HepG2 (cell line): Measurements from ENCODE around the gene OTUB2. TPM values are rescaled to one million over a fixed set of nuclear protein-coding genes. Genes with fewer than 3 reads are reported as not detected.

Experiments used
- DMAP1 ChIP-seq: IDR thresholded peaks from 2 replicates; pipeline ENCODE4 v1.6.1; 2016
- MATR3 ChIP-seq: sonication (generic); formaldehyde crosslinking; IDR thresholded peaks from 2 replicates; pipeline ENCODE4 v1.4.0; 2020; ENCODE audit warnings: missing genetic modification reagents
- NR2F6 ChIP-seq, 2 experiments: IDR thresholded peaks; 2 replicates each; pipeline ENCODE4 v1.6.1; 2016; ENCODE audit warnings: antibody characterized with exemption in 1 of 2, mild to moderate bottlenecking in 1 of 2
- RAD51 ChIP-seq: fragments of 450-650 bp; IDR thresholded peaks from 2 replicates; pipeline ENCODE4 v1.6.1; 2016; ENCODE audit warnings: borderline replicate concordance
- ZNF30 ChIP-seq: sonication (generic); formaldehyde crosslinking; IDR thresholded peaks from 2 replicates; pipeline ENCODE4 v1.5.0; 2020; ENCODE audit warnings: mild to moderate bottlenecking, missing genetic modification reagents
- ZNF607 ChIP-seq: sonication (generic); formaldehyde crosslinking; IDR thresholded peaks from 2 replicates; pipeline ENCODE4 v1.5.1; 2020; ENCODE audit warnings: missing genetic modification reagents, mild to moderate bottlenecking, borderline replicate concordance
- polyA plus RNA-seq, 8 experiments: library from polyadenylated mRNA; depleted of rRNA in 3 of 8; stranded (reverse) in 7 of 8; unstranded in 1 of 8; fragments of >200 nt; fragmentation: Illumina TruSeq in 4 of 8; extraction: Trizol in 4 of 8; gene quantifications; 2 replicates each; pipeline versions ENCODE4 v1.2.1 to v1.2.3, GENCODE V29; 2011 to 2016; ENCODE audit warnings: low read depth in 4 of 8, missing spikeins in 1 of 8, mixed read lengths in 1 of 8; ENCODE audit not compliant: insufficient read depth in 1 of 8
- total RNA-seq, 5 experiments: library from RNA; depleted of rRNA; stranded (reverse); fragments of >200 nt; fragmentation: Illumina TruSeq; extraction: Trizol; gene quantifications; 2 replicates each; pipeline ENCODE4 v1.2.3, GENCODE V29; 2016; ENCODE audit warnings: low read depth in 1 of 5
- TF ChIP-seq, protein P1 (sequence below): sonication (generic); formaldehyde crosslinking; IDR thresholded peaks from 2 replicates; pipeline ENCODE4 v1.5.0; 2020; ENCODE audit warnings: mild to moderate bottlenecking, missing genetic modification reagents, borderline replicate concordance
- TF ChIP-seq, protein P2 (sequence below): sonication (generic); formaldehyde crosslinking; IDR thresholded peaks from 2 replicates; pipeline ENCODE4 v1.8.1; 2023; ENCODE audit warnings: mild to moderate bottlenecking, missing genetic modification reagents
- TF ChIP-seq, protein P3 (sequence below): sonication (generic); formaldehyde crosslinking; IDR thresholded peaks from 2 replicates; pipeline ENCODE4 v1.4.0; 2020; ENCODE audit warnings: missing genetic modification reagents, mild to moderate bottlenecking, borderline replicate concordance
- TF ChIP-seq, protein P4 (sequence below): sonication (generic); formaldehyde crosslinking; IDR thresholded peaks from 2 replicates; pipeline ENCODE4 v1.4.0; 2020; ENCODE audit warnings: low read depth, missing genetic modification reagents
- TF ChIP-seq, protein P5 (sequence below): sonication (generic); formaldehyde crosslinking; IDR thresholded peaks from 2 replicates; pipeline ENCODE4 v1.4.0; 2020; ENCODE audit warnings: mild to moderate bottlenecking, missing genetic modification reagents

Gene OTUB2
- total and polyA plus RNA-seq, 2 of the 13 experiments (the other 11 are each of a cell fraction or from before 2014, with no cell fraction given): 2.2 to 2.4 TPM

DNA sequence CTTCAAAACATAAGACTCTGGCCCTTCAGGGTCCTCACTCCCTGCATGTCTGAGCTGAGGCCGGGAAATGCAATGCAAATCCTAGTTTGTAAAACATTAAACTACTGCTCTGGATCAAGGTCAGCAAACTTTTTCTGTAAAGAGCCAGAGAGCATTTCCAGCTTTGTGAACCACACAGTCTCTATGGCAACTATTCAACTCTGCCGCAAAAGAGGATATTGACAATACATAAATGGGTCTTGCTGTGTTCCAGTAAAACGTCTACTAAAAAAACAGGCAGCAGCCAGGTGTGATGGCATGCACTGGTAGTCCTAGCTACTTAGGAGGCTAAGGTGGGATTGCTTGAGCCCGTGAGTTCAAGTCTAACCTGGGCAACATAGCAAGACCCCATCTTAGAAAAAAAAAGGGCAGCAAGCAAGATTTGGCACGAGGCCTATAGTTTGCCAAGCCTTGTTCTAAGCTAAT, 32.6 kb downstream of the OTUB2 start (continued):
- TF ChIP-seq DMAP1 (CRISPR knock-in tag): no peak
- no peak for TF ChIP-seq RAD51
- TF ChIP-seq, protein P1, sequence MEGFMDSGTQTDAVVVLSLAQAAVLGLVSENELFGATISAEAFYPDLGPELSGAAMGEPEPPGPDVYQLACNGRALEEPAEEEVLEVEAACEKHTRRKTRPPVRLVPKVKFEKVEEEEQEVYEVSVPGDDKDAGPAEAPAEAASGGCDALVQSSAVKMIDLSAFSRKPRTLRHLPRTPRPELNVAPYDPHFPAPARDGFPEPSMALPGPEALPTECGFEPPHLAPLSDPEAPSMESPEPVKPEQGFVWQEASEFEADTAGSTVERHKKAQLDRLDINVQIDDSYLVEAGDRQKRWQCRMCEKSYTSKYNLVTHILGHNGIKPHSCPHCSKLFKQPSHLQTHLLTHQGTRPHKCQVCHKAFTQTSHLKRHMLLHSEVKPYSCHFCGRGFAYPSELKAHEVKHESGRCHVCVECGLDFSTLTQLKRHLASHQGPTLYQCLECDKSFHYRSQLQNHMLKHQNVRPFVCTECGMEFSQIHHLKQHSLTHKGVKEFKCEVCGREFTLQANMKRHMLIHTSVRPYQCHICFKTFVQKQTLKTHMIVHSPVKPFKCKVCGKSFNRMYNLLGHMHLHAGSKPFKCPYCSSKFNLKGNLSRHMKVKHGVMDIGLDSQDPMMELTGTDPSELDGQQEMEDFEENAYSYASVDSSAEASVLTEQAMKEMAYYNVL (CRISPR knock-in tag): no peak
- no peak for TF ChIP-seq ZNF30
- no peak for TF ChIP-seq MATR3
- TF ChIP-seq, protein P2, sequence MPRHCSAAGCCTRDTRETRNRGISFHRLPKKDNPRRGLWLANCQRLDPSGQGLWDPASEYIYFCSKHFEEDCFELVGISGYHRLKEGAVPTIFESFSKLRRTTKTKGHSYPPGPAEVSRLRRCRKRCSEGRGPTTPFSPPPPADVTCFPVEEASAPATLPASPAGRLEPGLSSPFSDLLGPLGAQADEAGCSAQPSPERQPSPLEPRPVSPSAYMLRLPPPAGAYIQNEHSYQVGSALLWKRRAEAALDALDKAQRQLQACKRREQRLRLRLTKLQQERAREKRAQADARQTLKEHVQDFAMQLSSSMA (CRISPR knock-in tag): no peak
- peak; percentile 46; the same call in 1 of the 2 replicates for TF ChIP-seq NR2F6 (IDR thresholded peaks at IDR 0.05)
- TF ChIP-seq NR2F6 (CRISPR knock-in tag; IDR thresholded peaks at IDR 0.05): peak; percentile 61
- TF ChIP-seq, protein P3, sequence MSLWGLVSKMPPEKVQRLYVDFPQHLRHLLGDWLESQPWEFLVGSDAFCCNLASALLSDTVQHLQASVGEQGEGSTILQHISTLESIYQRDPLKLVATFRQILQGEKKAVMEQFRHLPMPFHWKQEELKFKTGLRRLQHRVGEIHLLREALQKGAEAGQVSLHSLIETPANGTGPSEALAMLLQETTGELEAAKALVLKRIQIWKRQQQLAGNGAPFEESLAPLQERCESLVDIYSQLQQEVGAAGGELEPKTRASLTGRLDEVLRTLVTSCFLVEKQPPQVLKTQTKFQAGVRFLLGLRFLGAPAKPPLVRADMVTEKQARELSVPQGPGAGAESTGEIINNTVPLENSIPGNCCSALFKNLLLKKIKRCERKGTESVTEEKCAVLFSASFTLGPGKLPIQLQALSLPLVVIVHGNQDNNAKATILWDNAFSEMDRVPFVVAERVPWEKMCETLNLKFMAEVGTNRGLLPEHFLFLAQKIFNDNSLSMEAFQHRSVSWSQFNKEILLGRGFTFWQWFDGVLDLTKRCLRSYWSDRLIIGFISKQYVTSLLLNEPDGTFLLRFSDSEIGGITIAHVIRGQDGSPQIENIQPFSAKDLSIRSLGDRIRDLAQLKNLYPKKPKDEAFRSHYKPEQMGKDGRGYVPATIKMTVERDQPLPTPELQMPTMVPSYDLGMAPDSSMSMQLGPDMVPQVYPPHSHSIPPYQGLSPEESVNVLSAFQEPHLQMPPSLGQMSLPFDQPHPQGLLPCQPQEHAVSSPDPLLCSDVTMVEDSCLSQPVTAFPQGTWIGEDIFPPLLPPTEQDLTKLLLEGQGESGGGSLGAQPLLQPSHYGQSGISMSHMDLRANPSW: no peak; the same call in 1 of the 2 replicates
- TF ChIP-seq ZNF607 (CRISPR knock-in tag): no peak
- TF ChIP-seq, protein P4, sequence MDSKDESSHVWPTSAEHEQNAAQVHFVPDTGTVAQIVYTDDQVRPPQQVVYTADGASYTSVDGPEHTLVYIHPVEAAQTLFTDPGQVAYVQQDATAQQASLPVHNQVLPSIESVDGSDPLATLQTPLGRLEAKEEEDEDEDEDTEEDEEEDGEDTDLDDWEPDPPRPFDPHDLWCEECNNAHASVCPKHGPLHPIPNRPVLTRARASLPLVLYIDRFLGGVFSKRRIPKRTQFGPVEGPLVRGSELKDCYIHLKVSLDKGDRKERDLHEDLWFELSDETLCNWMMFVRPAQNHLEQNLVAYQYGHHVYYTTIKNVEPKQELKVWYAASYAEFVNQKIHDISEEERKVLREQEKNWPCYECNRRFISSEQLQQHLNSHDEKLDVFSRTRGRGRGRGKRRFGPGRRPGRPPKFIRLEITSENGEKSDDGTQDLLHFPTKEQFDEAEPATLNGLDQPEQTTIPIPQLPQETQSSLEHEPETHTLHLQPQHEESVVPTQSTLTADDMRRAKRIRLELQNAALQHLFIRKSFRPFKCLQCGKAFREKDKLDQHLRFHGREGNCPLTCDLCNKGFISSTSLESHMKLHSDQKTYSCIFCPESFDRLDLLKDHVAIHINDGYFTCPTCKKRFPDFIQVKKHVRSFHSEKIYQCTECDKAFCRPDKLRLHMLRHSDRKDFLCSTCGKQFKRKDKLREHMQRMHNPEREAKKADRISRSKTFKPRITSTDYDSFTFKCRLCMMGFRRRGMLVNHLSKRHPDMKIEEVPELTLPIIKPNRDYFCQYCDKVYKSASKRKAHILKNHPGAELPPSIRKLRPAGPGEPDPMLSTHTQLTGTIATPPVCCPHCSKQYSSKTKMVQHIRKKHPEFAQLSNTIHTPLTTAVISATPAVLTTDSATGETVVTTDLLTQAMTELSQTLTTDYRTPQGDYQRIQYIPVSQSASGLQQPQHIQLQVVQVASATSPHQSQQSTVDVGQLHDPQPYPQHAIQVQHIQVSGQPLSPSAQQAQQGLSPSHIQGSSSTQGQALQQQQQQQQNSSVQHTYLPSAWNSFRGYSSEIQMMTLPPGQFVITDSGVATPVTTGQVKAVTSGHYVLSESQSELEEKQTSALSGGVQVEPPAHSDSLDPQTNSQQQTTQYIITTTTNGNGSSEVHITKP (CRISPR knock-in tag): no peak
- TF ChIP-seq, protein P5, sequence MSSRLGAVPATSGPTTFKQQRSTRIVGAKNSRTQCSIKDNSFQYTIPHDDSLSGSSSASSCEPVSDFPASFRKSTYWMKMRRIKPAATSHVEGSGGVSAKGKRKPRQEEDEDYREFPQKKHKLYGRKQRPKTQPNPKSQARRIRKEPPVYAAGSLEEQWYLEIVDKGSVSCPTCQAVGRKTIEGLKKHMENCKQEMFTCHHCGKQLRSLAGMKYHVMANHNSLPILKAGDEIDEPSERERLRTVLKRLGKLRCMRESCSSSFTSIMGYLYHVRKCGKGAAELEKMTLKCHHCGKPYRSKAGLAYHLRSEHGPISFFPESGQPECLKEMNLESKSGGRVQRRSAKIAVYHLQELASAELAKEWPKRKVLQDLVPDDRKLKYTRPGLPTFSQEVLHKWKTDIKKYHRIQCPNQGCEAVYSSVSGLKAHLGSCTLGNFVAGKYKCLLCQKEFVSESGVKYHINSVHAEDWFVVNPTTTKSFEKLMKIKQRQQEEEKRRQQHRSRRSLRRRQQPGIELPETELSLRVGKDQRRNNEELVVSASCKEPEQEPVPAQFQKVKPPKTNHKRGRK (CRISPR knock-in tag): no peak
